ACC112 (cell line): ENCODE data around the gene OBP2A.

Source experiments
- H2AFZ ChIP-seq: fragments of 200-600 bp; sonication (generic); one replicate; pipeline ENCODE4 v1.6.0; 2017; ENCODE audit warnings: antibody characterized with exemption, low read length; ENCODE audit not compliant: unreplicated experiment
- H3K27ac ChIP-seq: fragments of 200-600 bp; sonication (generic); 2 replicates; pipeline ENCODE4 v1.5.1; 2014; ENCODE audit warnings: low read depth, mild to moderate bottlenecking, antibody characterized with exemption, low read length, moderate library complexity
- H3K27me3 ChIP-seq: fragments of 200-600 bp; sonication (generic); 2 replicates; pipeline ENCODE4 v1.6.1; 2014; ENCODE audit warnings: mild to moderate bottlenecking, antibody characterized with exemption, low read length, moderate library complexity, mixed read lengths; ENCODE audit not compliant: insufficient read depth
- H3K36me3 ChIP-seq: fragments of 200-600 bp; sonication (generic); 2 replicates; pipeline ENCODE4 v1.6.1; 2016; ENCODE audit warnings: mild to moderate bottlenecking, antibody characterized with exemption, low read length, moderate library complexity, mixed read lengths; ENCODE audit not compliant: insufficient read depth
- H3K4me1 ChIP-seq: fragments of 200-600 bp; sonication (generic); one replicate; pipeline ENCODE4 v1.6.1; 2016; ENCODE audit warnings: low read length, mixed read lengths; ENCODE audit not compliant: insufficient read depth, unreplicated experiment, control insufficient read depth
- H3K4me3 ChIP-seq: fragments of 200-600 bp; sonication (generic); 2 replicates; pipeline ENCODE4 v1.5.1; 2014; ENCODE audit warnings: mild to moderate bottlenecking, low read depth, low read length
- H3K79me2 ChIP-seq: fragments of 200-600 bp; sonication (generic); one replicate; pipeline ENCODE4 v1.6.0; 2016; ENCODE audit warnings: low read length; ENCODE audit not compliant: control insufficient read depth, unreplicated experiment, insufficient read depth

The OBP2A gene

GRCh38 chr9:135588886-135589595, 43.1 kb downstream of the OBP2A start:
- Histone ChIP-seq H3K27ac (no peak overlapping the region), H2AFZ (no peak overlapping the region)

GRCh38 chr9:135589596-135590485, 43.9 kb downstream of the OBP2A start:
- H2AFZ ChIP-seq: no peak overlapping the region
- H3K4me3 ChIP-seq: no peak overlapping the region
- no peaks in the 10 kb centered on the region for H3K36me3 ChIP-seq
- H3K27ac ChIP-seq: no peak overlapping the region
- peaks cover 18% of the 10 kb centered on the region for H3K27me3 ChIP-seq
- H3K79me2 ChIP-seq: no peaks in the 10 kb centered on the region
- H3K4me1 ChIP-seq: peaks cover 2% of the 10 kb centered on the region

More at GRCh38 chr9:135588886-135589595, 43.1 kb downstream of the OBP2A start:
- H3K4me3 ChIP-seq: no peak overlapping the region
- H3K4me1 ChIP-seq: peaks cover 2% of the 10 kb centered on the region
- no peaks in the 10 kb centered on the region for H3K79me2 ChIP-seq
- H3K36me3 ChIP-seq: no peaks in the 10 kb centered on the region
- H3K27me3 ChIP-seq: peaks cover 13% of the 10 kb centered on the region

GRCh38 chr9:135590486-135591079, 44.7 kb downstream of the OBP2A start:
- Histone ChIP-seq H3K4me1 (peaks cover 2% of the 10 kb centered on the region), H3K79me2 (no peaks in the 10 kb centered on the region), H3K27me3 (peaks cover 24% of the 10 kb centered on the region), H2AFZ (no peak overlapping the region), H3K27ac (no peak overlapping the region), H3K36me3 (no peaks in the 10 kb centered on the region), H3K4me3 (no peak overlapping the region)

- no peaks in the 10 kb centered on the region for H3K79me2 ChIP-seq
- H3K36me3 ChIP-seq: no peaks in the 10 kb centered on the region
- H3K27ac ChIP-seq: no peak overlapping the region
- no peak overlapping the region for H3K4me3 ChIP-seq
- H2AFZ ChIP-seq: no peak overlapping the region
- peaks cover 2% of the 10 kb centered on the region for H3K4me1 ChIP-seq
- peaks cover 27% of the 10 kb centered on the region for H3K27me3 ChIP-seq
These were observed 45.8 kb downstream of the OBP2A start for GRCh38 chr9:135591506-135592330.

GRCh38 chr9:135592331-135592590, 46.3 kb downstream of the OBP2A start:
- Histone ChIP-seq H2AFZ (no peak overlapping the region), H3K27me3 (peaks cover 32% of the 10 kb centered on the region), H3K4me3 (no peak overlapping the region), H3K36me3 (no peaks in the 10 kb centered on the region), H3K4me1 (peaks cover 2% of the 10 kb centered on the region), H3K27ac (no peak overlapping the region), H3K79me2 (no peaks in the 10 kb centered on the region)

GRCh38 chr9:135592625-135593024, 46.7 kb downstream of the OBP2A start:
- H3K27me3 ChIP-seq: peaks cover 36% of the 10 kb centered on the region
- no peaks in the 10 kb centered on the region for H3K79me2 ChIP-seq
- no peak overlapping the region for H2AFZ ChIP-seq
- peaks cover under 1% of the 10 kb centered on the region for H3K4me1 ChIP-seq
- no peak overlapping the region for H3K27ac ChIP-seq
- H3K4me3 ChIP-seq: no peak overlapping the region
- H3K36me3 ChIP-seq: no peaks in the 10 kb centered on the region

- Histone ChIP-seq H3K36me3 (no peaks in the 10 kb centered on the region), H2AFZ (no peak overlapping the region), H3K4me1 (no peaks in the 10 kb centered on the region)
These were observed 50.3 kb downstream of the OBP2A start for GRCh38 chr9:135596211-135596610.

More at GRCh38 chr9:135596211-135596610, 50.3 kb downstream of the OBP2A start:
- Histone ChIP-seq H3K27ac (no peak overlapping the region), H3K79me2 (no peaks in the 10 kb centered on the region), H3K4me3 (no peak overlapping the region), H3K27me3 (peaks cover 66% of the 10 kb centered on the region)
